B cell (primary cell): Measurements from ENCODE around the gene HSDL2. TPM values are rescaled to one million over a fixed set of nuclear protein-coding genes. Genes with fewer than 3 reads are reported as not detected.

Source experiments
- ATAC-seq: fragments of 200-7000 bp; cut with Tn5 transposase; one replicate; pipeline ENCODE4 v1.10.0; 2021; ENCODE audit warnings: low read depth, mild to moderate bottlenecking, moderate number of reproducible peaks, moderate library complexity
- CTCF ChIA-PET: fragments of 350-600 bp; sonication (Branson Sonifier 250); formaldehyde crosslinking; loops from one replicate; lab custom pipeline; 2021; ENCODE audit warnings: antibody characterized with exemption, inconsistent platforms; lab: Charles Lee
- POLR2A ChIA-PET: fragments of 350-600 bp; sonication (Branson Sonifier 250); formaldehyde crosslinking; loops from one replicate; lab custom pipeline; 2021; ENCODE audit warnings: antibody characterized with exemption; lab: Charles Lee
- DNase-seq: peaks from one replicate; pipeline ENCODE4 v3.0.0; 2013
- H2AFZ ChIP-seq: 2 replicates; pipeline ENCODE4 v1.6.1; 2012; ENCODE audit warnings: mild to moderate bottlenecking, low read depth, low read length; ENCODE audit not compliant: insufficient read depth, poor library complexity, severe bottlenecking
- H3K27ac ChIP-seq, 2 donors: 1 replicate in 1 of 2; 2 replicates in 1 of 2; pipeline ENCODE4 v1.5.1; 2012 to 2013; ENCODE audit warnings: low read length in 2 of 2, mild to moderate bottlenecking in 2 of 2, moderate library complexity in 1 of 2
- H3K27me3 ChIP-seq, 4 experiments: fragments of 200-600 bp in 1 of 4; sonication (generic) in 1 of 4; replicated peaks in 1 of 4; 1 replicate in 2 of 4; 2 replicates in 2 of 4; pipeline versions ENCODE4 v1.6.1 to v1.7.0; 2013 to 2016; ENCODE audit warnings: low read length in 3 of 4, mild to moderate bottlenecking in 2 of 4, mixed read lengths in 1 of 4, moderate library complexity in 1 of 4; ENCODE audit not compliant: insufficient read depth in 4 of 4, control insufficient read depth in 3 of 4; ENCODE audit errors: control extremely low read depth in 1 of 4
- H3K36me3 ChIP-seq, 2 experiments: replicated peaks in 1 of 2; 1 replicate in 1 of 2; 2 replicates in 1 of 2; pipeline versions ENCODE4 v1.6.1 to v1.7.1; 2013; ENCODE audit warnings: low read length in 1 of 2; ENCODE audit not compliant: insufficient read depth in 2 of 2, control insufficient read depth in 1 of 2; ENCODE audit errors: control extremely low read depth in 1 of 2, extremely low read depth in 1 of 2
- H3K4me1 ChIP-seq, 2 donors: fragments of 200-600 bp in 1 of 2; sonication (generic) in 1 of 2; 1 replicate in 1 of 2; 2 replicates in 1 of 2; pipeline versions ENCODE4 v1.5.1 to v1.6.1; 2013 to 2017; ENCODE audit warnings: low read length in 2 of 2; ENCODE audit not compliant: control insufficient read depth in 2 of 2, insufficient read depth in 2 of 2
- H3K4me2 ChIP-seq: replicated peaks from 2 replicates; pipeline ENCODE3; 2012; ENCODE audit warnings: mild to moderate bottlenecking, low read depth, low read length; ENCODE audit not compliant: poor library complexity, severe bottlenecking
- H3K4me3 ChIP-seq, 5 experiments: fragments of 200-600 bp in 1 of 5; sonication (generic) in 1 of 5; 1 replicate in 3 of 5; 2 replicates in 2 of 5; pipeline versions ENCODE4 v1.5.1 to v1.7.0; 2011 to 2016; ENCODE audit warnings: low read length in 4 of 5, mild to moderate bottlenecking in 4 of 5, low read depth in 2 of 5, control low read depth in 1 of 5, moderate library complexity in 1 of 5; ENCODE audit not compliant: insufficient read depth in 1 of 5; ENCODE audit errors: control extremely low read depth in 1 of 5, extremely low read depth in 1 of 5
- H3K79me2 ChIP-seq: fragments of 200-600 bp; sonication (generic); one replicate; pipeline ENCODE4 v1.6.0; 2016; ENCODE audit warnings: low read length; ENCODE audit not compliant: control insufficient read depth, insufficient read depth
- H3K9ac ChIP-seq: fragments of 200-600 bp; sonication (generic); 2 replicates; pipeline ENCODE4 v1.6.1; 2017; ENCODE audit warnings: mild to moderate bottlenecking, low read length, moderate library complexity
- H3K9me3 ChIP-seq, 3 donors: one replicate each; pipeline versions ENCODE4 v1.6.1 to v1.7.1; 2013; ENCODE audit warnings: low read length in 2 of 3; ENCODE audit not compliant: control insufficient read depth in 2 of 3, insufficient read depth in 1 of 3; ENCODE audit errors: control extremely low read depth in 1 of 3
- H4K20me1 ChIP-seq: 2 replicates; pipeline ENCODE4 v1.6.0; 2012; ENCODE audit warnings: mild to moderate bottlenecking, low read length; ENCODE audit not compliant: insufficient read depth, control insufficient read depth, poor library complexity, severe bottlenecking
- H3K27ac Mint-ChIP-seq: one replicate; pipeline ENCODE4 v1.8.0; 2021; ENCODE audit warnings: mixed read lengths
- H3K27me3 Mint-ChIP-seq: one replicate; pipeline ENCODE4 v1.8.0; 2021; ENCODE audit warnings: mixed read lengths
- H3K4me1 Mint-ChIP-seq: one replicate; pipeline ENCODE4 v1.8.0; 2021; ENCODE audit warnings: mixed read lengths
- H3K4me3 Mint-ChIP-seq: one replicate; pipeline ENCODE4 v1.8.0; 2021; ENCODE audit warnings: mixed read lengths
- H3K9me3 Mint-ChIP-seq: one replicate; pipeline ENCODE4 v1.8.0; 2022; ENCODE audit warnings: mixed read lengths; ENCODE audit not compliant: insufficient read depth
- EZH2 ChIP-seq: IDR thresholded peaks from 2 replicates; pipeline ENCODE4 v1.6.1; 2012; ENCODE audit warnings: borderline replicate concordance, low read depth, mild to moderate bottlenecking, moderate library complexity, low read length; ENCODE audit not compliant: insufficient read depth, poor library complexity, severe bottlenecking
- WGBS: methylation state at CpG from one replicate; pipeline ENCODE4 v1.1.5; 2013; ENCODE audit warnings: missing lambda C conversion rate; ENCODE audit not compliant: insufficient coverage; 5-methylcytosine and 5-hydroxymethylcytosine counted together
- intact Hi-C: fragments of 100-400 bp; cut with micrococcal nuclease; formaldehyde crosslinking; loops from one replicate; pipeline ENCODE4 v1.10.0; 2022
- polyA plus RNA-seq: library from polyadenylated mRNA; depleted of rRNA; stranded (reverse); fragments of >200 nt; gene quantifications from 2 replicates; pipeline ENCODE4 v1.2.3, GENCODE V29; 2012
- total RNA-seq, 2 donors: library from RNA; stranded (reverse); fragments of 120-200 nt in 1 of 2; gene quantifications; 1 replicate in 1 of 2; 2 replicates in 1 of 2; pipeline versions ENCODE4 v1.2.3 to v1.2.4, GENCODE V29; 2013 to 2022
- TF ChIP-seq, protein P1 (sequence below): fragments of 200-600 bp; IDR thresholded peaks from one replicate; pipeline ENCODE4 v1.8.0; 2022; ENCODE audit warnings: antibody characterized with exemption, mild to moderate bottlenecking

The HSDL2 gene
- total and polyA plus RNA-seq, 2 donors (not counting 1 experiment from before 2014, with no cell fraction given): 5.8 to 11.7 TPM

DNA sequence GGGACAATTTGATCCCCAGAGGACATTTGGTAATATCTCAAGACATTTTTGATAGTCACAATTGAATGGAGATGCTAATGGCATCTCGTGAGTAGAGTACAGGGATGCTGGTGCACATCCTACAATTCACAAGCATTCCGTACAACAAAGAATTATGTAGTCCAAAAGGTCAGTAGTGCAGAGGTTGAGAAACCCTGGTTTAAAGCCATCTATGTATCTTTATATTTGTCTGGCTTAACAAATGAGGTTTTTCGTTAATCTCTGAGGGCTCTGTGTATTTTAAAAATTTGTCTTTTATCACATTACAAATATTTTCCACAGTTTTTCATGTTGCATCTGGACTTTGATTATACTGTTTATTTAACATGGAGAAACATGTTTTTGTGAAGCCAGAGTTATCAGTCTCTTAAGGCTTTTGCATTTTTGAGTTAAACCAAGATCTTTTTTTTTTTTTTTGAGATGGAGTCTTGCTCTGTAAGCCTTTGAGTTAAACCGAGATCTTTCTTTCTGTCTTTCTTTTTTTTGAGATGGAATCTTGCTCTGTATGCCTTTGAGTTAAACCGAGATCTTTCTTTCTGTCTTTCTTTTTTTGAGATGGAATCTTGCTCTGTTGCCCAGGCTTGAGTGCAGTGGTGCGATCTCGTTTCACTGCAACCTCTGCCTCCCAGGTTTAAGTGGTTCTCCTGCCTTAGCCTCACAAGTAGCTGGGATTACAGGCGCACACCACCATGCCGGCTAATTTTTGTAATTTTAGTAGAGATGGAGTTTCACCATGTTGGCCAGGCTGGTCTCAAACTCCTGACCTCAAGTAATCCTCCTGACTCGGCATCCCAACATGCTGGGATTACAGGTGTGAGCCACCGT is 2.8 kb downstream of the HSDL2 start:
- H3K79me2 ChIP-seq: peaks cover 16% of the 10 kb centered on the region
- ATAC-seq: no peak
- no peak overlapping the region for H3K27ac ChIP-seq
- no peaks in the 10 kb centered on the region for H3K36me3 ChIP-seq
- Mint-ChIP-seq H3K4me3 (no peak overlapping the region), H3K27ac (peak overlapping the region; percentile 63), H3K9me3 (no peaks in the 10 kb centered on the region), H3K4me1 (peaks cover 61% of the 10 kb centered on the region), H3K27me3 (no peaks in the 10 kb centered on the region)
- no peak overlapping the region for H3K4me3 ChIP-seq
- no peaks in the 10 kb centered on the region for H3K27me3 ChIP-seq
- no peak overlapping the region for H2AFZ ChIP-seq
- H3K4me1 ChIP-seq: peaks cover 32 to 37% of the 10 kb centered on the region in 2 donors
- POLR2A ChIA-PET: no interaction called here
- CTCF ChIA-PET: no interaction called here
- TF ChIP-seq EZH2: no peak
- TF ChIP-seq, protein P1, sequence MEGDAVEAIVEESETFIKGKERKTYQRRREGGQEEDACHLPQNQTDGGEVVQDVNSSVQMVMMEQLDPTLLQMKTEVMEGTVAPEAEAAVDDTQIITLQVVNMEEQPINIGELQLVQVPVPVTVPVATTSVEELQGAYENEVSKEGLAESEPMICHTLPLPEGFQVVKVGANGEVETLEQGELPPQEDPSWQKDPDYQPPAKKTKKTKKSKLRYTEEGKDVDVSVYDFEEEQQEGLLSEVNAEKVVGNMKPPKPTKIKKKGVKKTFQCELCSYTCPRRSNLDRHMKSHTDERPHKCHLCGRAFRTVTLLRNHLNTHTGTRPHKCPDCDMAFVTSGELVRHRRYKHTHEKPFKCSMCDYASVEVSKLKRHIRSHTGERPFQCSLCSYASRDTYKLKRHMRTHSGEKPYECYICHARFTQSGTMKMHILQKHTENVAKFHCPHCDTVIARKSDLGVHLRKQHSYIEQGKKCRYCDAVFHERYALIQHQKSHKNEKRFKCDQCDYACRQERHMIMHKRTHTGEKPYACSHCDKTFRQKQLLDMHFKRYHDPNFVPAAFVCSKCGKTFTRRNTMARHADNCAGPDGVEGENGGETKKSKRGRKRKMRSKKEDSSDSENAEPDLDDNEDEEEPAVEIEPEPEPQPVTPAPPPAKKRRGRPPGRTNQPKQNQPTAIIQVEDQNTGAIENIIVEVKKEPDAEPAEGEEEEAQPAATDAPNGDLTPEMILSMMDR: no peak
- WGBS: 79% methylated on average over 3 of the region's 11 CpGs
- DNase-seq: no peak
- H3K4me2 ChIP-seq: no peak overlapping the region
- intact Hi-C loops: loop anchor here (5.0 kb wide), 1 partner anchor 350 kb away; no protein-coding TSS in a partner anchor
- no peak overlapping the region for H3K9ac ChIP-seq
- no peaks in the 10 kb centered on the region for H4K20me1 ChIP-seq
- no peaks in the 10 kb centered on the region for H3K9me3 ChIP-seq

DNA sequence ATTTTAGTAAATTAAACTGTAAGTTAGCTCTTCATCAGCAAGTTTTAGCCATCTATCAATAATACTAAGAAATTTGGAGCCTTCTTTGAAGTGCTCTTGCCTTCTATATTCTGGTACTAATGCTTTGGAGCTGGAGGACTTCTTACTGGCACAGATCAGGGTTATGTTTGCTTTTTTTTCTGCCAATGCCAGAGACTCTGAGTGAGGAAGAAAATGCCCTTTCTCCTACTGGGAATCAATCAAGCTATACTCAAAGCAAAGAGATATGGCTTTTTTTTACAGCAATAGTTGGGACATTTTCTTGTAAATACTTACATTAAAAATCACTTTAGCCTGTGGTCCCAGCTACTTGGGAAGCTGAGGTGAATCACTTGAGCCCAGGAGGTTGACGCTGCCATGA is 4.3 kb downstream of the HSDL2 start:
- no peaks in the 10 kb centered on the region for H3K27me3 ChIP-seq
- H3K9me3 Mint-ChIP-seq: no peaks in the 10 kb centered on the region
- H3K4me3 ChIP-seq: no peak overlapping the region
- H2AFZ ChIP-seq: no peak overlapping the region
- no peak for DNase-seq
- CTCF ChIA-PET: interaction anchor here (1.4 kb wide), 1 partner anchor 22 kb away, joined by 3 read pairs; no protein-coding TSS in a partner anchor
- peak overlapping the region; percentile 0 for H3K4me2 ChIP-seq
- no peak for ATAC-seq
- H3K4me1 Mint-ChIP-seq: peaks cover 49% of the 10 kb centered on the region
- H3K36me3 ChIP-seq: no peaks in the 10 kb centered on the region
- H3K4me3 Mint-ChIP-seq: peak overlapping the region; percentile 20
- intact Hi-C loops: loop anchor here (5.0 kb wide), 1 partner anchor 352 kb away; no protein-coding TSS in a partner anchor
- peaks cover 18% of the 10 kb centered on the region for H3K79me2 ChIP-seq
- H3K27ac Mint-ChIP-seq: peak overlapping the region; percentile 0
- H4K20me1 ChIP-seq: no peaks in the 10 kb centered on the region
- no peak overlapping the region for H3K9ac ChIP-seq
- no peak for TF ChIP-seq EZH2
- TF ChIP-seq, protein P1: no peak
- H3K27me3 Mint-ChIP-seq: no peaks in the 10 kb centered on the region
- 100% methylated on average over 1 of the region's 1 CpG for WGBS
- peak overlapping the region in 1 of 2 donors; percentile 37 for H3K27ac ChIP-seq
- H3K9me3 ChIP-seq: no peaks in the 10 kb centered on the region
- POLR2A ChIA-PET: no interaction called here
- peaks cover 23 to 28% of the 10 kb centered on the region in 2 donors for H3K4me1 ChIP-seq
